HG03095 (cell line): ENCODE measurements around the gene MIS18BP1.
"Not testable (repeated sequence)": the region's sequence is repeated elsewhere in the genome, so short reads cannot be mapped to it uniquely, and the experiment has no call there.

Experiments
- ATAC-seq: cut with Tn5 transposase; IDR thresholded peaks from one replicate; pipeline ENCODE4 v1.9.1; 2021; ENCODE audit warnings: moderate library complexity; ENCODE audit not compliant: unreplicated experiment

MIS18BP1 gene

DNA sequence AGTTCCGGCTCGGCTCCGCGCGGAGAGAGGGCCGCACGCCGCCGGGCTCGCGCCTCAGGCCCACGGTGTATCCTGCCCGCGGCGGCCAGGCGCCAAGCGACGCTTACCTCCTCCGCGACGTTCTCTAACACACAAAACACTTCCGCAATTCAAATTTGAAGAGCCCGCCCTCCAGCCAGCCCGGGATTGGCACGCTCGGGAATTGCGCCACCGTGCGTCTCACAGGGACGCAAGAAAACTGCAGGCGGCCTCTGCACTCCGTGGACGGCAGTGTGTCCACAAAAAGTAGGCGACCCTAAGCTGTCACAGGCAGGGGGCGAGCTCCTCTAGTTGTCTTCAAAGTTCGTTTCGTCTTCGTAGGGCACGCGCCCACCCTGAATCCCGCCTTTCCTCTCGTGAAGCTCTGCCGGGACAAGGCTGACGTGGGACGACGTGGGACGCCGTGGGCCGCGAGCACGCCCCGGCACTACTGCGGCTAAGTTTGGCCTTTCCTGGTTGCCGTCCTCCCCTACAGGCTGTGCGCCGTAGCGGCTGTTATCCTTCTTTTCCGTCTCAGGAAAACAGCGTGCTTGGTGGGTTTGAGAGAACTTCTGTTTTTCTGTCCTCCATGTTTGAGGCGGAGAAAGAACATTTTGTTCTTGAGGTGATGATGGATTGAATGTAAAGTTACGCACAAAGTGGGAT, at the start of gene MIS18BP1:
TSS of gene MIS18BP1 (minus strand) at position 133 of the 684 bp plus-strand sequence. CDS start 5,916 bp downstream, outside the sequence.
- ATAC-seq: peak; percentile 72

GRCh38 chr14:45298423-45299117, 45.6 kb upstream of the MIS18BP1 start:
- ATAC-seq: no peak

- ATAC-seq: not testable (repeated sequence)
Measured at GRCh38 chr14:45294796-45295195, 41.8 kb upstream of the MIS18BP1 start.

DNA sequence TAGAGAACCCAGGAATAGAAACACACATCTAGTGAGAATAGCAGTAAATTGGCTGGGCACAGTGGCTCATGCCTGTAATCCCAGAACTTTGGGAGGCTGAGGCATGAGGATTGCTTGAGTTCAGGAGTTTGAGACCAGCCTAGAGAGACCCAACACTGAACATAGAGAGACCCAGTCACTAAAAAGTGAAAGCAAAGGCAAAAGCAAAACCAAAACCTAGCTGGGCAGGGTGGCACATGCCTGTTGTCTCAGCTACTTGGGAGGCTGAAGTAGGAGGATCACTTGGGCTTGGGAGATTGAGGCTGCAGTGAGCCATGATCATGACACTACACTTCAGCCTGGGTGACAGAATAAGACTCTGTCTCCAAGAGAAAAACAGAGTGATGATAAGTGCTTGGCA, 37.5 kb upstream of the MIS18BP1 start:
- ATAC-seq: no peak

DNA sequence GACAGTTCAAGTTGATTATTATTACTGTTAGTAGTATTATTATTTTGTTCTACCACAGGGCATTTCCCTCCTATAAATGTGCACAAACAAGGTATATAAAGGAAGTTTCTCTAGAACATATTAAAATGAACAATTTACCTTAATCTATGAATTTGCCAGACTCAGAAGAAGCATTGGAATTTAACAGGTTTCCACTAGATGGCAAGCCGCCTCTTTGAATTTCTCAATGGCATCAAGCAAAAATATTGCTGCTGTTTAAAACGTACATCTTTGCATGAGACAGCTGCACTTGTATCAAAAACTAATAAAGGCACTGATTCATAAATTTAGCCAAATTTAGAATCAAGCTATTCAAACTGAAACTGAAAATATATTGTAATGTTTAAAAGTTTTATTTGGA, 34.6 kb upstream of the MIS18BP1 start:
- no peak for ATAC-seq

DNA sequence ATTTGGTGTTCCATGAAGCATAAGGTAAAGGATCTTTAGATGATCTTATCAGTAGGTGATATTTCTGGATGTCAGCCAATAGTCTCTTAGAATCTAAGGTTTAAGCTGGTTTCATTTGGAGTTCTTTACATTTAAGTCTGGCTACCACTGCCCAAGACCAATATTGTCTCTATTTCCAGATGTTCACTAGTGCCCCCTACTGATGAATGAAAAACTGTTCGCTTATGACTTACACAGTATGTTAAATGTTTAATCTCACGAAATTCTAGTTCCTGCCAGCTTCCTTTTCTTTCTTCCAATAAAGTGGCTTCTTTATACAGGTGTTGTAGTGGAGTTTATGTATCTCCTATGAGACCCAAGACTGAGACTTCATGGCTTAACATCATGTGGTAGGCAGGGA, 31.8 kb upstream of the MIS18BP1 start:
- ATAC-seq: no peak

DNA sequence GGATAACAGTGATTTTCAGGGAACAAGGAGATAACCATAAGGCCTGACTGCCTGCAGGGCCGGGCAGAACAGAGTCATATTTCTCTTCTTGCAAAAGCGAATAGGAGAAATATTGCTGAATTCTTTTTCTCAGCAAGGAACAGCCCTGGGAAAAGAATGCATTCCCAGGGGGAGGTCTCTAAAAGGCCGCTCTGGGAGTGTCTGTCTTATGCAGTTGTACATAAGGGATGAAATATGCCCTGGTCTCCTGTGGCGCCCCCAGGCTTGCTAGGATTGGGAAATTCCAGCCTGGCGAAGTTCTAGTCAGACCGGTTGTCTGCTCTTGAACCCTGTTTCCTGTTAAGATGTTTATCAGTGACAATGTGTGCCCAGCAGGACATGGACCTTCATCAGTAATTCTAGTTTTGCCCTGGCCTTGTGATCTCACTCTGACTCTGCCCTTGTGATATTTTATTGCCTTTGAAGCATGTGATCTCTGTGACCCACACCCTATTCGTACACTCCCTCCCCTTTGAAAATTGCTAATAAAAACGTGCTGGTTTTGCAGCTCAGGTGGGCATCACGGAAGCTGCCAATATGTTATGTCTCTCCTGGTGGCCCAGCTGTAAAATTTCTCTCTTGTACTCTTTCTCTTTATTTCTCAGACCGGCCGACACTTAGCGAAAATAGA, 28.9 kb upstream of the MIS18BP1 start:
- not testable (repeated sequence) for ATAC-seq

GRCh38 chr14:45271858-45272537, 19.0 kb upstream of the MIS18BP1 start:
- ATAC-seq: no peak

DNA sequence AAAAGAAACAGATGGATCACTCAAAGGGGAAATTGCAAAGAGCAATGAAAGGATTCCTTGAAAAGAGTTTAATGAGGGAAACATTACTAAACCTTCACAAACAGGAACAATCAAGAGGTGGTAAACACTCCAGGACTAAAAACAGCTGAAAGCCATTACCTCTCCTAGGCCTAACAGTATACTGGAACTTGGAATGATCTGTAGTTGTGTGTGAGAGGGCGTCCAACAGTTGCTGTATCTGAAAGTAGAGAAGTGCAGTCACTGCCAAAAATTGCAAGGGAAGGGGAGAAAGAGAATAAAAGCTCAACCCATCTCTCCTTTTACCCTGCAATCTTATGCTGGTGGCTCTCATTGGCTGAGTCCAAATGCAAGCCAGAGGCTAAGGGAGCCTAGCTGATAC, 17.0 kb upstream of the MIS18BP1 start:
- ATAC-seq: no peak

DNA sequence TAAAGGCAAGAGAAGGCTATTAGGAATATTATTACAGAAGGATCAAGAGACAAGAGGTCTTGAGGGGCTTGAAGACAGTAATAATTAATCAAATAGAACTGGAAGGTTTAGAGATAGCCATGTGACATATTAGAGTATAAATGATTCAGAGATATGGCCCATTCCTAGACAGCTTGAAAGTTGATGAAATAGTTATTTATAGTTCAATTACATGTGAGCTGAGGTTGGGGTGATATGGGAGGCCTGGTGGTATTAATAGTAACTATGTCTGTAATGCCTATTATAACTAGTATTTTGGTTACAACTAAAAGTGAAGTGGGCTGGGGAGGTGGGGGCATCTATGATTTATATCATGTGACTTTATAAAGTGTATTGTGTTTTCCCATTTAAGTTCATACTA, 14.1 kb upstream of the MIS18BP1 start:
- no peak for ATAC-seq

GRCh38 chr14:45262637-45263036, 9.6 kb upstream of the MIS18BP1 start:
- ATAC-seq: no peak

- ATAC-seq: no peak
Measured at GRCh38 chr14:45261209-45261608, 8.2 kb upstream of the MIS18BP1 start.

- no peak for ATAC-seq
Measured at GRCh38 chr14:45258805-45259204, 5.8 kb upstream of the MIS18BP1 start.

DNA sequence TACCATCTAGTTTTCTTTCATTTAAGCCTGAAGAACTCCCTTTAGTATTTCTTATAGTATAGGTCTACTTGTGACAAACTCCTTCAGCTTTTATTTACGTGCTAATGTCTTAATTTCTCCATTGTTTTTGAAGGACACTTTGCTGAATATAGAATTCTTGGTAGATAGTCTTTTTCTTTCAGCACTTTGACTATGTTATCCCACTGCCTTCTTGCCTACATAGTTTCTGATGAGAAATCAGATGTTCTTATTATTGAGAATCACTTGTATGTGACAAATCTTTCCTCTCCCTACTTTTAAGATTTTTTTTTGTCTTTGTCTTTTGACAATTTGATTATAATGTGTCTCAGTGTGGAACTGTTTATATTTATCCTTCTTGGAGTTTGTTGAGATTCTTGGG, 5.1 kb upstream of the MIS18BP1 start:
- ATAC-seq: no peak

- no peak for ATAC-seq
Measured at GRCh38 chr14:45254771-45255170, 1.8 kb upstream of the MIS18BP1 start.

GRCh38 chr14:45253754-45254310, 830 bp upstream of the MIS18BP1 start:
- no peak for ATAC-seq

DNA sequence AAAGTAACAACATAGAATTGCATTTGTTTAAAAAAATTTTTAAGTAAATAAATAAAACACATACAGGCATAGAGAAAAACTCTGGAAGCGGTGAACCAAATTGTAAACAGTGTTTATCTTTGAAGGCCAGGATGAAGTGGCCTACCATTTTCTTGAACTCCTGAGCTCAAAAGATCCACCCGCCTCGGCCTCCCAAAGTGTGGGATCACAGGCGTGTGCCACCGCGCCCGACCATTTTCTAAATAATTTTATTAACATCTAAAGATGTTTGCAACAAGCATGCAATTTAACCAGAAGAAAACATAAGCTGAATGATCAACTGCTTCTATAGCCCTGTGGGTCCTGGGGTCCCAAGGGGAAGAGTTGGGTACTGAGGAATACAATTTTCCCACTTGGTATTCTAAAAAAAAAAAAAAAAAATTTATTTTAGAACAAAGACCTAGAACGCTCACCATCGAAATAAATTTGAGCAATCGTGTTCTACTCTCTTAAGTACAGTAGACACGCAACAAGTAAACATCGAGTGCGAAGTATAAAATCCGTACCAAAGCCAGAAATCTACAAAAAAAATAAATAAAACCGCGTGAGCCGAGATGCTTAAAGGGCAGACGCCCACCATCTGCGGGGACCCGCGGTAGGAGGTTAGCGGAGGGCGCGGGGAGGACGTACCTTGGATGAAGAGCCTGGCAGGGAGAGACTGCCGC, 484 bp downstream of the MIS18BP1 start:
- no peak for ATAC-seq

GRCh38 chr14:45251912-45252311, 1.1 kb downstream of the MIS18BP1 start:
- peak; percentile 59 for ATAC-seq

- ATAC-seq: peak; percentile 27
Measured at GRCh38 chr14:45249856-45250575, 3.0 kb downstream of the MIS18BP1 start.

DNA sequence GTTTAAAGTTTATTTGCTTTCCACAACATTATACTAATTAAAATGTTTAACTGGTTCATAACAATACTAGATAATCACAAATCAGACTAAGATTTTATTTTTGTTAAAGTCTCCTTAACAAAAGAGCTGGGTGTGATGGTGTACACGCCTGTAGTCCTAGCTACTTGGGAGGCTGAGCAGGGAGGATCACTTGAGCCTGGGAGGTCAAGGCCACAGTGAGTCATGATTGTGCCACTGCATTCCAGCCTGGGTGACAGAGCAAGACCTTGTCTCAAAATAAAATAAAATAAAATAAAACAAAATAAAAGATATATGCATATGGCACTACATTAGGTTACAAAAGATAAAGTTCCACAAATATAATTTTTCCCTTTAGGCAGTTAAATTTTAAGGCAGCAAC, 5.6 kb downstream of the MIS18BP1 start:
- no peak for ATAC-seq
